K562 (cell line): ENCODE measurements around the gene CNKSR3.

Source experiments
- ILF3 ChIP-seq: fragments of 450-650 bp; IDR thresholded peaks from 2 replicates; pipeline ENCODE4 v1.6.1; 2018; ENCODE audit warnings: antibody characterized with exemption, mild to moderate bottlenecking, moderate library complexity, borderline replicate concordance
- POLR2A ChIP-seq: fragments of 450-650 bp; conservative IDR thresholded peaks from 2 replicates; pipeline ENCODE4 v1.6.1; 2016
- POLR2AphosphoS5 ChIP-seq: IDR thresholded peaks from 2 replicates; pipeline ENCODE4 v1.6.1; 2011; ENCODE audit warnings: mild to moderate bottlenecking, low read depth, low read length, moderate library complexity; ENCODE audit not compliant: control insufficient read depth, insufficient read depth
- SMARCA4 ChIP-seq: fragments of 450-650 bp; IDR thresholded peaks from 2 replicates; pipeline ENCODE4 v1.6.1; 2016
- TARDBP ChIP-seq: fragments of 450-650 bp; IDR thresholded peaks from 2 replicates; pipeline ENCODE4 v1.6.1; 2016
- ZNF707 ChIP-seq: fragments of 250-450 bp; sonication (Bioruptor Pico); conservative IDR thresholded peaks from 2 replicates; pipeline ENCODE4 v1.8.0; 2022; ENCODE audit warnings: inconsistent platforms, mild to moderate bottlenecking, moderate library complexity

DNA sequence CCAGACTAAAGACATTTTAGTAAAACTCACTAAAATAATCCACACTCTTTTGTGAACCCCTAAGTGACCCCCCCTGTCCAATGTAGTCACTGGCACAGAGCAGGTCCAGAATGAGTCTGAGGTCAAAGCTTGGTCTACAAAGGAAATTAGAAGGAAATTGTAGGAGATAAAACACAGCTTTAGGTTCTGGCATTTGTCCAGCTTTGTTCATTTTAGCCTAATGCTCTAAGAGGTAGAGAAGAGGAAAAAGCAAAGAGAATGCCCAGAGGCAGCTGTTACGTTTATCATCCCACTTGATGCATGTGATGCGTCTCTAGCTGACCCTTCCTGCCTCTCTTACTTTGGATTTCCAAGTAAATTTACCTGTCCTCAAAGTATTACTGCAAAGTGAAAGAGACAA is 62.5 kb downstream of the CNKSR3 start:
- TF ChIP-seq POLR2AphosphoS5, result no peak
- no peak for TF ChIP-seq ZNF707 (CRISPR knock-in tag)
- TF ChIP-seq TARDBP, result no peak
- TF ChIP-seq POLR2A, result no peak
- TF ChIP-seq ILF3, result no peak
- TF ChIP-seq SMARCA4, result no peak
